Gastrocnemius medialis (tissue), 4 donors: ENCODE measurements around the gene ZBTB21.

Source experiments
- POLR2A ChIP-seq, 2 donors: fragments of 450-650 bp; IDR thresholded peaks; one replicate each; pipeline ENCODE4 v1.6.1; 2017; ENCODE audit warnings: antibody characterized with exemption in 2 of 2, mild to moderate bottlenecking in 2 of 2, moderate library complexity in 2 of 2
- TF ChIP-seq, protein P1 (sequence below), 5 experiments: fragments of 450-650 bp in 3 of 5; fragments of 200-600 bp in 2 of 5; sonication (generic) in 2 of 5; IDR thresholded peaks in 4 of 5; conservative IDR thresholded peaks in 1 of 5; 1 replicate in 4 of 5; 2 replicates in 1 of 5; pipeline ENCODE4 v1.5.1; 2016 to 2019; ENCODE audit warnings: antibody characterized with exemption in 5 of 5, mild to moderate bottlenecking in 3 of 5, moderate library complexity in 3 of 5

DNA sequence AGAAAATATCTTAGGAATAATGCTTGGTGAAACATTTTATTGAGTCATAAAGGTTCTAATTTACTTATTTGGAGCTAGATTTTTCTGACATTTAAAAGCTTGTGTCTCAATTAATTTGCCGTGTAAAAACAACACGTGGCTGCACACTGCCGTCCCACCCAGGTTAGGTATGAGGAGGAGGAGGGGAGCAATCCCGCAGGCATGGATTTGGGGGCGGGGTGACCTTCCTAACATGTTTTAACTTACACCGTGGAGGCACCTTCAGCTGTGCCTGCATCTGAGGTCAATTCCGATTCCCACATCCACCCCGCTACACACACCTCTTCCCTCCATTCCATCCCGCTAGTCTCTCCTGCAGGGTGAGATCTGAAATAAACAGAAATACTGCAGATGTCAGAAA is 32.5 kb upstream of the ZBTB21 start:
- TF ChIP-seq, protein P1, sequence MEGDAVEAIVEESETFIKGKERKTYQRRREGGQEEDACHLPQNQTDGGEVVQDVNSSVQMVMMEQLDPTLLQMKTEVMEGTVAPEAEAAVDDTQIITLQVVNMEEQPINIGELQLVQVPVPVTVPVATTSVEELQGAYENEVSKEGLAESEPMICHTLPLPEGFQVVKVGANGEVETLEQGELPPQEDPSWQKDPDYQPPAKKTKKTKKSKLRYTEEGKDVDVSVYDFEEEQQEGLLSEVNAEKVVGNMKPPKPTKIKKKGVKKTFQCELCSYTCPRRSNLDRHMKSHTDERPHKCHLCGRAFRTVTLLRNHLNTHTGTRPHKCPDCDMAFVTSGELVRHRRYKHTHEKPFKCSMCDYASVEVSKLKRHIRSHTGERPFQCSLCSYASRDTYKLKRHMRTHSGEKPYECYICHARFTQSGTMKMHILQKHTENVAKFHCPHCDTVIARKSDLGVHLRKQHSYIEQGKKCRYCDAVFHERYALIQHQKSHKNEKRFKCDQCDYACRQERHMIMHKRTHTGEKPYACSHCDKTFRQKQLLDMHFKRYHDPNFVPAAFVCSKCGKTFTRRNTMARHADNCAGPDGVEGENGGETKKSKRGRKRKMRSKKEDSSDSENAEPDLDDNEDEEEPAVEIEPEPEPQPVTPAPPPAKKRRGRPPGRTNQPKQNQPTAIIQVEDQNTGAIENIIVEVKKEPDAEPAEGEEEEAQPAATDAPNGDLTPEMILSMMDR (IDR thresholded peaks at IDR 0.05 in 4 of 5, conservative IDR thresholded peaks at IDR 0.05 in 1 of 5) = no peak
- TF ChIP-seq POLR2A (IDR thresholded peaks at IDR 0.05) = no peak
